OCI-LY7 (cell line): ENCODE measurements around the gene SLC13A2. TPM values are rescaled to one million over a fixed set of nuclear protein-coding genes. Genes with fewer than 3 reads are reported as not detected.

ENCODE experiments used
- BruUV-seq: library from RNA; stranded (reverse); fragments of 400-500 nt; replicated peaks from 2 replicates; lab custom pipeline; 2021; lab: Mats Ljungman, UMichigan
- CTCF ChIA-PET: fragments of 300-600 bp; sonication (Branson Sonifier 250); formaldehyde crosslinking; loops from one replicate; lab custom pipeline; 2022; ENCODE audit warnings: antibody characterized with exemption; ENCODE audit not compliant: unreplicated experiment; lab: Charles Lee
- POLR2A ChIA-PET: fragments of 300-600 bp; sonication (Branson Sonifier 250); formaldehyde crosslinking; loops from one replicate; lab custom pipeline; 2022; ENCODE audit warnings: antibody characterized with exemption; lab: Charles Lee
- DNase-seq: peaks from one replicate; pipeline ENCODE4 v3.0.0-alpha.2; 2015; ENCODE audit warnings: low spot score
- H2AFZ ChIP-seq: fragments of 200-600 bp; sonication (generic), shearing (Covaris generic); 2 replicates; pipeline ENCODE4 v1.6.1; 2014; ENCODE audit warnings: mild to moderate bottlenecking, antibody characterized with exemption, low read length, moderate library complexity
- H3K27ac ChIP-seq: fragments of 200-600 bp; sonication (generic); 2 replicates; pipeline ENCODE4 v1.5.1; 2014; ENCODE audit warnings: mixed run types, low read depth, mild to moderate bottlenecking, moderate library complexity, low read length, inconsistent platforms; ENCODE audit not compliant: poor library complexity, severe bottlenecking
- H3K36me3 ChIP-seq: fragments of 200-600 bp; sonication (generic); 2 replicates; pipeline ENCODE4 v1.6.1; 2014; ENCODE audit warnings: mild to moderate bottlenecking, antibody characterized with exemption, low read length, moderate library complexity, mixed read lengths; ENCODE audit not compliant: insufficient read depth
- H3K4me1 ChIP-seq: fragments of 200-600 bp; sonication (generic); 2 replicates; pipeline ENCODE4 v1.5.1; 2014; ENCODE audit warnings: mild to moderate bottlenecking, low read length; ENCODE audit not compliant: insufficient read depth, poor library complexity, severe bottlenecking
- H3K4me2 ChIP-seq: fragments of 200-600 bp; sonication (generic); 2 replicates; pipeline ENCODE4 v1.6.1; 2014; ENCODE audit warnings: mild to moderate bottlenecking, low read length
- H3K4me3 ChIP-seq: fragments of 200-600 bp; sonication (generic); 2 replicates; pipeline ENCODE4 v1.5.1; 2014; ENCODE audit warnings: mild to moderate bottlenecking, low read depth, low read length; ENCODE audit not compliant: poor library complexity, severe bottlenecking
- H3K79me2 ChIP-seq: fragments of 200-600 bp; sonication (generic); 2 replicates; pipeline ENCODE4 v1.6.1; 2016; ENCODE audit warnings: low read depth, mild to moderate bottlenecking, low read length, moderate library complexity, mixed read lengths; ENCODE audit not compliant: insufficient read depth
- H3K9me2 ChIP-seq: fragments of 200-600 bp; sonication (generic); 2 replicates; pipeline ENCODE4 v1.6.1; 2016; ENCODE audit warnings: mild to moderate bottlenecking, low read length, mixed read lengths; ENCODE audit not compliant: insufficient read depth
- H3K9me3 ChIP-seq: fragments of 200-600 bp; sonication (generic); 2 replicates; pipeline ENCODE4 v1.6.1; 2014; ENCODE audit warnings: mild to moderate bottlenecking, mixed run types, low read length, mixed read lengths
- H4K20me1 ChIP-seq: fragments of 200-600 bp; sonication (generic); 2 replicates; pipeline ENCODE4 v1.6.1; 2014; ENCODE audit warnings: mild to moderate bottlenecking, antibody characterized with exemption, low read length, moderate library complexity, mixed read lengths; ENCODE audit not compliant: insufficient read depth
- CTCF ChIP-seq: fragments of 200-600 bp; sonication (generic); conservative IDR thresholded peaks from 2 replicates; pipeline ENCODE4 v1.5.1; 2014; ENCODE audit warnings: mild to moderate bottlenecking, antibody characterized with exemption, low read length, moderate library complexity, mixed read lengths
- EZH2phosphoT487 ChIP-seq: fragments of 200-600 bp; sonication (generic); IDR thresholded peaks from 2 replicates; pipeline ENCODE4 v1.6.1; 2018; ENCODE audit warnings: low read depth, borderline replicate concordance, mild to moderate bottlenecking, mixed run types, antibody characterized with exemption, low read length, moderate library complexity, mixed read lengths
- intact Hi-C: fragments of 100-400 bp; cut with micrococcal nuclease; formaldehyde crosslinking; loops from one replicate; pipeline ENCODE4 v1.10.0; 2022; ENCODE audit not compliant: unreplicated experiment
- total RNA-seq, 2 experiments: library from RNA; depleted of rRNA in 1 of 2; stranded (reverse); fragments of >200 nt in 1 of 2; shearing (Covaris generic) in 1 of 2; gene quantifications; 2 replicates each; pipeline ENCODE4 v1.2.3, GENCODE V29; 2014 to 2022

SLC13A2 gene
- total RNA-seq, 2 experiments from 2014 or later, result not detected

DNA sequence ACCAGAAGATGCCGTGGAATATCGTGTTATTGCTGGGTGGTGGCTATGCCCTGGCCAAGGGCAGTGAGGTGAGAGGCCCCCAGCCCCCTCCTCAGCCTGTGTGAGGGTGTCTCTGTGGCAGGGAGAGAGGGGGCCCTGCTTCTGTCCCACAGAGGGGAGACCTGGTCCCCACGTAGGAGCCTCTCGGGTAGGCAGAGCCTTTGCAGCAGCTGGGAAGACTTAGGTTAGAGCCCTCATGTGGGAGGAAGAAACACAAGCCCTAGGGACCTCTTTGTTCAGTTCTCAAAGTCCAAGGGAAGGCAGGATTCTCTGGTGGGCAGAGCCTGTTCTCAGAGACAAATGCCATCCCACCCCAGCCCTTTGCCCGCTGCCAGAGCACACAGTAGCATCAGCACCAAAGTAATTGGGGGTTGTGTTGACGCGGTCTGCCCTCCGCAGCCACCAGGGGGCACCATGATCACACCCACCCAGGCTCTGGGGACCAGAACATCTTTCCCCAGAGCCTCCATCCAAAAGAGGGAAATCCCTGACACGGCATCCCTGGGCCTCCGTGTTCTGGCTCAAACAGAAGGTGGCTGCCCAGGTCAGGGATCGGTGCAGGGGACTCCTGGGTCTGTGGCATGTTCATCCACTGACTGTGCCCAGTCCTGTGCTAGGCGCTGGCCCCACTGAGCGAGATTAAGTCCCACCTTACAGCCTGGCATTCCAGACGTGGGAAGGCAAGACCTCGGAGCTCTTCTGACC, 21.2 kb downstream of the SLC13A2 start:
- no peaks in the 10 kb centered on the region for H3K36me3 ChIP-seq
- no peak overlapping the region for H3K4me3 ChIP-seq
- no peaks in the 10 kb centered on the region for H3K4me1 ChIP-seq
- no peaks in the 10 kb centered on the region for H3K9me3 ChIP-seq
- H3K9me2 ChIP-seq, result no peaks in the 10 kb centered on the region
- H4K20me1 ChIP-seq, result no peaks in the 10 kb centered on the region
- H3K4me2 ChIP-seq, result no peak overlapping the region
- ChIA-PET POLR2A (no interaction called here), CTCF (no interaction called here)
- intact Hi-C loops, result loop anchor here (1.0 to 2.0 kb wide), 3 partner anchors 46 to 119 kb away; no protein-coding TSS in a partner anchor
- no peak overlapping the region for H3K27ac ChIP-seq
- H3K79me2 ChIP-seq, result no peaks in the 10 kb centered on the region
- BruUV-seq, result no TSS peak
- TF ChIP-seq EZH2phosphoT487 (no peak), CTCF (peak; percentile 92)
- no peak overlapping the region for H2AFZ ChIP-seq
- peak; percentile 73 for DNase-seq

DNA sequence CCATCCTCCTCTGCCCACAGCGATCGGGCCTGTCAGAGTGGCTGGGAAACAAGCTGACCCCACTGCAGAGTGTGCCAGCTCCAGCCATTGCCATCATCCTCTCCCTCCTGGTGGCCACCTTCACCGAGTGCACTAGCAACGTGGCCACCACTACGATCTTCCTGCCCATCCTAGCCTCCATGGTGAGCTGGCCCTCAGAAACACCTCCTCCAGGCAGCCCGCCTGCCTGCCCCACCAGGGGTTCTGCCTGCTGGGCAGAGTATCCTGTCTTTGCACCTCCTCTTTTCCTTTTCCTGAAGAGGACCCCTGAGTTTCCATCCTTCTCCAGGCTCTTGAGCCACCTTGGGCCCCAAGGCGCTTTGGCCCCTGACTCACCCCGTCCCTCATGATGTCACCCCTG, 22.2 kb downstream of the SLC13A2 start:
- H2AFZ ChIP-seq, result no peak overlapping the region
- ChIA-PET POLR2A (no interaction called here), CTCF (no interaction called here)
- no peak overlapping the region for H3K27ac ChIP-seq
- no TSS peak for BruUV-seq
- H3K36me3 ChIP-seq, result no peaks in the 10 kb centered on the region
- H3K9me3 ChIP-seq, result no peaks in the 10 kb centered on the region
- H4K20me1 ChIP-seq, result no peaks in the 10 kb centered on the region
- no peak for DNase-seq
- no peaks in the 10 kb centered on the region for H3K9me2 ChIP-seq
- no peak for TF ChIP-seq CTCF
- TF ChIP-seq EZH2phosphoT487, result no peak
- H3K4me3 ChIP-seq, result no peak overlapping the region
- H3K4me1 ChIP-seq, result no peaks in the 10 kb centered on the region
- intact Hi-C loops, result loop anchor here (2.0 kb wide), 1 partner anchor 53 kb away; no protein-coding TSS in a partner anchor
- H3K79me2 ChIP-seq, result no peaks in the 10 kb centered on the region
- no peak overlapping the region for H3K4me2 ChIP-seq

- H3K4me2 ChIP-seq, result no peak overlapping the region
- ChIA-PET CTCF (no interaction called here), POLR2A (interaction anchor here (0.7 kb wide), 1 partner anchor 23 kb away, joined by 3 read pairs; no protein-coding TSS in a partner anchor)
- no peak overlapping the region for H3K4me3 ChIP-seq
- H3K9me3 ChIP-seq, result no peaks in the 10 kb centered on the region
- H4K20me1 ChIP-seq, result no peaks in the 10 kb centered on the region
- H3K27ac ChIP-seq, result no peak overlapping the region
- H3K79me2 ChIP-seq, result no peaks in the 10 kb centered on the region
- intact Hi-C loops, result no loop called here
- H3K9me2 ChIP-seq, result no peaks in the 10 kb centered on the region
- no peak for DNase-seq
- TF ChIP-seq CTCF (no peak), EZH2phosphoT487 (no peak)
- no TSS peak for BruUV-seq
- no peaks in the 10 kb centered on the region for H3K4me1 ChIP-seq
- no peak overlapping the region for H2AFZ ChIP-seq
- H3K36me3 ChIP-seq, result no peaks in the 10 kb centered on the region
Observed at GRCh38 chr17:28497931-28498330, 24.5 kb downstream of the SLC13A2 start.
